HG02938 (cell line): ENCODE results near the gene RASSF6.
"Not testable (repeated sequence)": the region's sequence is repeated elsewhere in the genome, so short reads cannot be mapped to it uniquely, and the experiment has no call there.

Experiments
- ATAC-seq: cut with Tn5 transposase; IDR thresholded peaks from one replicate; pipeline ENCODE4 v1.9.1; 2021; ENCODE audit warnings: mild to moderate bottlenecking, moderate library complexity; ENCODE audit not compliant: unreplicated experiment

The RASSF6 gene

GRCh38 chr4:73620115-73620792 is at the start of gene RASSF6:
Gene RASSF6 (minus strand): TSS chr4:73620436. CDS start chr4:73611795, 8,641 bp downstream.
- peak; percentile 73 for ATAC-seq

GRCh38 chr4:73669410-73670183 is 49.4 kb upstream of the RASSF6 start:
- no peak for ATAC-seq

GRCh38 chr4:73668782-73669201 is 48.6 kb upstream of the RASSF6 start:
- ATAC-seq: no peak

GRCh38 chr4:73665924-73666323 is 45.7 kb upstream of the RASSF6 start:
- not testable (repeated sequence) for ATAC-seq

GRCh38 chr4:73664470-73664869 is 44.2 kb upstream of the RASSF6 start:
- ATAC-seq: no peak

- no peak for ATAC-seq
Measured at GRCh38 chr4:73663576-73663975, 43.3 kb upstream of the RASSF6 start.

- peak; percentile 93 for ATAC-seq
Measured at GRCh38 chr4:73662709-73663546, 42.7 kb upstream of the RASSF6 start.

- ATAC-seq: no peak
Measured at GRCh38 chr4:73661646-73662119, 41.4 kb upstream of the RASSF6 start.

- no peak for ATAC-seq
Measured at GRCh38 chr4:73660808-73661207, 40.6 kb upstream of the RASSF6 start.

GRCh38 chr4:73653695-73654106 is 33.5 kb upstream of the RASSF6 start:
- ATAC-seq: peak; percentile 81

GRCh38 chr4:73650250-73650649 is 30.0 kb upstream of the RASSF6 start:
- ATAC-seq: no peak

- no peak for ATAC-seq
Measured at GRCh38 chr4:73648478-73648877, 28.2 kb upstream of the RASSF6 start.

- ATAC-seq: no peak
Measured at GRCh38 chr4:73646117-73646516, 25.9 kb upstream of the RASSF6 start.

- ATAC-seq: no peak
Measured at GRCh38 chr4:73631565-73632226, 11.5 kb upstream of the RASSF6 start.

- ATAC-seq: not testable (repeated sequence)
Measured at GRCh38 chr4:73628834-73629233, 8.6 kb upstream of the RASSF6 start.

GRCh38 chr4:73621357-73621756 is 1.1 kb upstream of the RASSF6 start:
- ATAC-seq: no peak

- no peak for ATAC-seq
Measured at GRCh38 chr4:73619346-73619745, 890 bp downstream of the RASSF6 start.

- ATAC-seq: no peak
Measured at GRCh38 chr4:73617256-73617655, 3.0 kb downstream of the RASSF6 start.

- ATAC-seq: no peak
Measured at GRCh38 chr4:73615613-73616012, 4.6 kb downstream of the RASSF6 start.

GRCh38 chr4:73614311-73614867 is 5.8 kb downstream of the RASSF6 start:
- no peak for ATAC-seq
